G401 (cell line): Measurements from ENCODE around the gene VPS11. TPM values are rescaled to one million over a fixed set of nuclear protein-coding genes. Genes with fewer than 3 reads are reported as not detected.

Experiments used
- DNase-seq: peaks from one replicate; pipeline ENCODE4 v3.0.0-alpha.2; 2015; ENCODE audit warnings: low spot score
- in situ Hi-C: cut with HindIII; loops from 2 replicates; pipeline ENCODE4 v1.10.0; 2016; ENCODE audit warnings: low sequenced_read_pairs, mixed read lengths
- total RNA-seq: library from RNA; depleted of rRNA; stranded (reverse); fragments of >200 nt; shearing (Covaris generic); gene quantifications from 2 replicates; pipeline ENCODE4 v1.2.3, GENCODE V29; 2014; rRNA removed

The VPS11 gene
- 19.9 and 21.0 TPM in 2 replicates for total RNA-seq

DNA sequence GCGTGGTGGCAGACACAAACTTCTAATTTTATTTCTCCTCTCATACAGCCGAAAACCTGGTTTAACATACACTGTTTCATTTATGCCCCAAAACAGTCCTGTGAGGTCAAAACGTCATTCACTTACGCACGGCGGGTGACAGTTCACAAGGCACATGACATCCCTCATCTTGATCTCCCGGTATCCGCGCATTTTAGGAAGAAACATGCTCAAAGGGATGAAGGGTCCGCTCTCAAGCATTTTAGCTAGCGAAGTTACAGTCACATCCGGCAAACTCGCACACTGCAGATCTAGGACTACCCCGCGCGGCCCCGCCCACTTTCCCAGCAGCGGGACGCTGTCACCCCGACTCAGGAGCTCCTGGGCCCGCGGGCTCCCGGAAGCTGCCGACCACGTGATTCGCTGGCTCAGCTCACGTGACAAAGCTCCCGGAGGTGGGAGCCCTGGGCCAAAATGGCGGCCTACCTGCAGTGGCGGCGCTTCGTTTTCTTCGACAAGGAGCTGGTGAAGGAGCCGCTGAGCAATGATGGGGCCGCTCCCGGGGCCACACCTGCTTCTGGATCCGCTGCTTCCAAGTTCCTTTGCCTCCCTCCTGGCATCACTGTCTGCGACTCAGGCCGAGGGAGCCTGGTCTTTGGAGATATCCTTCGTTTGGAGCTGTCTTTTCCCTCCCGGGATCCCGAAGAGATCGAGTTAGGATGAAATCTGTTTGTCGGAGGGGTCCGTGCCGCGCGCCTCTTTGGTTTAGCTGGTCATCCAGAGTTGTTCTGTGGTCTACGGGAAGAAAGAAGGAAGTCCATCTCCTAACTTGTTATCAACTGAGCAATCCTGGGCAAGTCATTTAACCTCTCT, at the start of gene VPS11:
VPS11 (plus strand) TSS at position 448 of the 852 bp plus-strand sequence; CDS start at position 454, 6 bp downstream.
- DNase-seq, result peak; percentile 95
- in situ Hi-C loops, result no loop called here

DNA sequence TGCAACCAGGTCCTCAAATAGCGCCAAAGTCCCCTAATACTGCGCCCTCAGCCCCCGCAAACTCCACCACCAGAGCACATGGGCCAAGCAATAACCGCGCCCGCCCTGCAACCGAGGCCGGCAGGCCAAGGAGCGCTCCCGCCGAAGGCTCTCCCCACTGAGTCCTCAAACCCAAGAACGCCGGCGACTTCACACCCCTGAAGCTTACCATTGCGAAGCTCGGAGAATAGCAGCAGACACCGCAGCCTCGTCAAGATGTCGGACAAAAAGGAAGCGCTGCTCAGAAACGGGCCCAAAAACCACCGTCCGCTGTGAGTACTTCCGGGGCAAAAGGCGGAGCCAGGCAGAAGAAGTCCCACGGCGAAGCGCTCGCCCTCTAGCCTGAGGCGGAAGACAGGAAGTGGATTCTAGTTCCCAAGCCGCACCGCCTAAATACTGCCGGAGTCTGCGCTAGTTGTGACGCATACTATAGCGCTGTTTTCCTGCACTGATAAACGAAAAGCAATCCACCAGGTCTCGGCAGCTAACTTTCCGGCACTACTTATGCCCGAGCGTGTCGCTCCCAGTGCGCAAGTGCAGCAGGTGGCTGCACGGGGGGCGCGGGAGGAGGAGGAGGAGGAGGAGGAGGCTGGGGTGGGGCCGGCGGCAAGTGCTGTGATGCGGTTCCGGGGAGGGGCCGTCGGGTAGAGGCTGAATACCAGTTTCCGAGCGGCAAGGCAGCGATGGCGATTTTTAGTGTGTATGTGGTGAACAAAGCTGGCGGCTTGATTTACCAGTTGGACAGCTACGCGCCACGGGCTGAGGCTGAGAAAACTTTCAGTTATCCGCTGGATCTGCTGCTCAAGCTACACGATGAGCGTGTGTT, 49.3 kb upstream of the VPS11 start, which contains the start of the genes RPS25 and TRAPPC4:
RPS25 (minus strand) TSS at position 270 of the 865 bp plus-strand sequence; CDS start at position 211, 59 bp downstream.
TRAPPC4 (plus strand) TSS at position 693 of the 865 bp plus-strand sequence; CDS start at position 723, 30 bp downstream.
- in situ Hi-C loops, result loop anchor here (10.0 kb wide), 1 partner anchor 86 kb away; the partner anchor contains the start of genes C2CD2L and DPAGT1

DNA sequence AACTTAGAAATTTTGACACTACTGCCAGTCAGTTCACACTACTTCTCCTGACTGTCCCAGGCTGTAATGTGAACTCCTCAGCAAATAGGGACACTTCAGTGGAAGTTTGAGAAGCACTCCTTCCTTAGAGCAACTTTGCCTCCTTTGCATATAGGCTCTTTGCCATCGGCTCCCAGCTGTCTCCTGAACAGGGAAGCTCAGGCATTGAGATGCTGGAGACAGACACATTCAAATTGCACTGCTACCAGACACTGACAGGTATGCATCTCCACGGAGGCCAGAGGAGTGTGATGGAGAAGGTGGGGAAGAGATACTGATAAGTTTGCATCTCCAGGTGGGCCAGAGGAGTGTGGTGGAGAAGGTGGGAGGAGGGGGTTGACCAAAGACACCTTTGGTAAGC, 47.6 kb upstream of the VPS11 start:
- no peak for DNase-seq
- in situ Hi-C loops, result loop anchor here (10.0 kb wide), 1 partner anchor 85 kb away; the partner anchor contains the start of genes C2CD2L and DPAGT1

More for the DNA sequence above, 49.3 kb upstream of the VPS11 start, which contains the start of the genes RPS25 and TRAPPC4:
- DNase-seq, result peak; percentile 98

DNA sequence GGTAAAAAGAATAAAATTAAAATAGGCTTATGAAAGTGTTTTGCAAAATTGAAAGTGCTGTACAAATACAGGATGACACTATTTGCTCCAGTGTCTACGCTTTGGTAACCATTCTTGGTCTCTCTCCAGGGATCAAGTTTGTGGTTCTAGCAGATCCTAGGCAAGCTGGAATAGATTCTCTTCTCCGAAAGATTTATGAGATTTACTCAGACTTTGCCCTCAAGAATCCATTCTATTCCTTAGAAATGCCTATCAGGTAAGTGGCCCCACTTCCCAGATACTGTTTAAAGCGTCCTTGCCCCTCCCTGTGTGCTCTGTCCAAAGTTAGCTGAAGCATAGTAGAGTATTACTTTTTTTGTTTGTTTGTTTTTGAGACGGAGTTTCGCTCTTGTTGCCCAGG, 46.0 kb upstream of the VPS11 start:
- no peak for DNase-seq
- in situ Hi-C loops, result no loop called here

DNA sequence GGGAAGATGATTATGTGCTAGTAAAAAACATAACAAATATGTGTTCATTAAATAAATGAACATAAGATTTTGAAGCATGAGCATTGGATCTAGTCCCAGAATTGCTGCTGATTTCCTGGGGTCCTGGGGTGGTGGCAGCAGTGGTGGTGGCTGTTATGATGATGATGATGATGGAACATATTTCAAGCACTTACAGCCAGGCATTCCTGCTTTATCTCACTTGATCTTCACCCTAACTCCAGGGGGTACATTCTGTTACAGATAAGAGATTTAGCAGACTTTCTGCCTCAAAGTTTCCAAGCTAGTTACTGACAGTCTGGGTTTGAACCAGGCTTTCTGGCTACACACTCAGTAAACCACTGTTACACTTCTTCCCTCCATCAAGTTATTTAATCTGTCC, 43.9 kb upstream of the VPS11 start:
- in situ Hi-C loops, result no loop called here
- DNase-seq, result no peak

DNA sequence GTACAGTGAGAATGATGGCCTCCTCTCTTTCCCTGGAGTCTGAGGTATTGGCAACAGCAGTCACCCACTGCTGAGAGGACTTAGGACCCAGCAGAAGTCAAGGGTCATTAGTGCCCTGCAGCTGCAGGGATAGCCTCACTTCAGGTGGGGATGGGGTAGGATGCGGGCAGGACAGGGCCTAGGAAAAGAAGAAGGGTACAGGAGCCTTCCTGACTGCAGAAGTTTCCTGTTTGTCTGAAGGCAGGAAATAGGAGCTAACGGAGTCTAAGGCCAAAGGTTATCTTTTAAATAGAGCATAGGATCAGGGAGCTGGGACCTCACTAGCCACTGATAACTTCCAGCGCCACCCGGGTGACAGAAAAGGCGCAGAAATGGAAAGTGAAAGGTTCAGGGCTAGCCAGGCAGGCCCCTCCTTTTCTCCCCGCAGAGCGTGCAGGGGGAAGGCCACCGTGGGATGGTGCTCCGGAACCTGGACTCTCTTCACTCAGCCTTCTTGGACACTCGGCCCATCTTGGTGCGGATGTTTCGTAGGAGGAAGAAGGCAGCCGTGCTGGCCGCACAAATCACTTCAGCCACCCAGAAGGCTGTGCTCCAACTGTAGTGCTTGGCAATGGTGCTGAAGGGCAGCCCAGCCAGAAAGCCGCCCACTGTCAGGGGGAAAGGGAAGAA, 43.1 kb upstream of the VPS11 start:
- in situ Hi-C loops, result no loop called here
- no peak for DNase-seq

DNA sequence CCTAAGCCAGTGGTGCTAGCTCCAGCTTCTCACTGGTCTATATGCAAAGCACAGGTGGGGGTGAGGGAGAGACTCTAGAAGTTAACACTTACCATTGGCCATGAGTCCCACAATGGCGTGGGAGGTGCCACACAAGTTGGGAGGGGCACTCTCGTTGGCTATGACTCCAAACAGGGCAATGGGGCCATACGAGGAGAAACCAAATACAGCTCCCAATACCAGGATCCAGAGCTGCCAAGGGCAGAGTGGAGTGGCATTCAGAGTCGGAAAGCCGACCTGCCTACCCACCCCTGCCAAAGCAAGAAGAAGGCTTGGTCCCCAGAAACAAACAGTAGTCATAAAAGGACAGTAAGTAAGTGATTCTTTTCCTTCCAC, 42.5 kb upstream of the VPS11 start:
- in situ Hi-C loops, result no loop called here
- no peak for DNase-seq

DNA sequence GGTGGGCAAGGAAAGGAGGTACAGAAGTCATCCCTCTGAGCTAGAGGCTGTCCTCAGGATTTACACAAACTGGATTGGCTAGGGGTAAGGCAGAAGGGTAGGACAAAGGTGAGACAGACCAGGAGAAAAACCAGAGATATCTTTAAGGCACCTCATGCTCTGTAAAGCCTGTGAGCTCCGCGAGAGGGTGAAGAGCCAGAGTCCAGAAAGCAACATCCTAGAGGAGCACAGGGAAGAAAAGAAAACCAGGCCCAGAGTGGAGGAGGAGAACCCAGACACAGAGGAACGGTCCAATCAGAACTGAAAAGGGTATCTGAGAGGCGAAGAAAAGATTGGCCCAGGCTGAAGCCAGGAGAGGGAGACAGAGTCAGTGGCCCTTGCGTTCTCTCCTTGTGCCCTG, 42.1 kb upstream of the VPS11 start:
- no peak for DNase-seq
- in situ Hi-C loops, result no loop called here

DNA sequence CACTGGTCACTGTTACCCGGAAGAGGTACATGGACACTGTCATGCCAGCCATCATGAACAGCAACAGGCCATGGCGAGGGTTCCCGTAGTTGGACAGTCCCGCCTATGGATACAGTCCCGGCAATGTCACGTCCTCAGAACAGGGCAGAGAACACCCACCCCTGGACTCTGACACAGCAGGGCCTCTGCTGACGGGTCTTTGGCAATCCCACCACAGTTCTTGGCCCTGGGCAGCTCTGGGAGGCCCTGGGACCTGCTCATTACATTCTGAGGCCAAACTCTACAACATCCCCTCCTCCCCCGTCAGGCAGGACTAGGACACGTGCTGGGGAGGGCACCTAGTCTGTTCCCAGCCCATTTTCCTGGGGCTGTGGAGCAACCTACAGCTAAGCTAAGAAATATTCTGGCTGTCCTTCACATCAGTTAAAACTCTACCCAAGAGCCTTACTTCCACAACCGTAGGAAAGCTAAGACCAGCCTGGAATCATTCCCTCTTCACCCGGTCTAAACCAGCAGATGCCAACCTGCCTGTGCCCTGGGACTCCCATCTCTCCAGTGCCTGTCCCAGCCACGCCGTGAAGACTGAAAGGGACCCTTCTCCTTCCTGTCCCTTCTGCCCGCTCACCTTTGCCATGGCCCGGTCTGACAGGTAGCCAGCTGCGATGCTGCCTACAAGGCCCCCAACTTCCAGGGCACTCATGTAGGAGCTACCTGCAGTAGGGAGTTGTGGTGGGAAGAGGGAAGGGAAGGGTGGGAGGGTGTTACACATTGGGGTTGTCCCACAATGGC, 41.4 kb upstream of the VPS11 start:
- in situ Hi-C loops, result no loop called here
- DNase-seq, result no peak

DNA sequence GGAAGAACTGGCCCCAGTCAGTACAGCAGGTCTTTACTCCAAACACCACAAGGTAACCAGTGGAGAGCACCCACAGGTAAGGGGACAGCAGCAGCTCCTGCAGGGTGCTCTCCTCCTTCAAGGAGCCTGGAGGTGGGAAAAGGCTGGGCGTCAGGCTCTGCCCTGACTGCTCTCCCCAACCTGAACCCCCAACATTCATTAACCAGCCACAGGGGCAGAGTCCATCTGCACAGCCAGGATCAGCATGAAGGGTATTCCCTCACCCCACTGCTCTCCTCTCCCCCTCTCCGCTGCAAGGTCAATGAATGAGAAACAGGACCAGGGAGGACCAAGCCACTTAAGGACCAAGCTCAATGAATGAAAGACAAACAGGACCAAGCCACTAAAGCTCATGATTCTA, 40.6 kb upstream of the VPS11 start:
- no peak for DNase-seq
- in situ Hi-C loops, result no loop called here

DNA sequence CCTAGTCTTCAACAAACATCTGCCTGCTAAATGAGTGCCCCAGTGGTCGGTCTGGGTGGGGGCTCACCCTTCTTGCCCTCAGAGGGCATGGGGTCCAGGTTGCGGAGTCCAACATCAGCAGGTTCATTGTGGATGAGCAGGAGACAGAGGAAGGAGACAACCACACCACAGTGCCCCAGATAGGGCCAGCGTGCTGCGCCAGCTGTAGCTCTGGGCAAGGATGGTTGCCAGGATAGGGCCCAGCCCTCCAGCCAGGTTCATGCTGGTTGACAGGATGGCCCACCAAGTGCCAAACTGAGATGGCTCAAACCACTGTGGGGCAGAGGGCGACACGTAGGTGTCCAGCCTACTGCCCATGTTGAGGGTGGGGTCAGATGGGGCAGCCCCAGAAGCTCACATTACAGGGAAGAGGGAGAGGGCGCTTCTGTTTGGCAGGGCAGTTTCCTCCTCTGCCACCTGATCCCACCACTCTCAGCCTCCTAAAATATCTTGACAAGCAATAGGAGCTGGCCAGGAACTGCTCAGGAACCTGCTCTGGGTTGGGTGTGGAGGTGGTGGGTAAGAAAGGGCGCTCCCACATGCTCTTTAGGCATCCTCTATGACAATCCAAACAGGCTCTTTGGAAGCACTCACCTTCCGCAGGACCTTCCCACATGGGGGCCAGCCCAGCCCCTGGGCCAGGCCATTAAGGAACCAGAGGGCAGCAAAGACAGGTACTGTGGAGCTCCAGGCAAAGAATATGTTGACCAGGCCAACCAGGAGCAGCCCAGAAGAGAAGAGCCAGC, 39.9 kb upstream of the VPS11 start:
- DNase-seq, result no peak
- in situ Hi-C loops, result no loop called here

DNA sequence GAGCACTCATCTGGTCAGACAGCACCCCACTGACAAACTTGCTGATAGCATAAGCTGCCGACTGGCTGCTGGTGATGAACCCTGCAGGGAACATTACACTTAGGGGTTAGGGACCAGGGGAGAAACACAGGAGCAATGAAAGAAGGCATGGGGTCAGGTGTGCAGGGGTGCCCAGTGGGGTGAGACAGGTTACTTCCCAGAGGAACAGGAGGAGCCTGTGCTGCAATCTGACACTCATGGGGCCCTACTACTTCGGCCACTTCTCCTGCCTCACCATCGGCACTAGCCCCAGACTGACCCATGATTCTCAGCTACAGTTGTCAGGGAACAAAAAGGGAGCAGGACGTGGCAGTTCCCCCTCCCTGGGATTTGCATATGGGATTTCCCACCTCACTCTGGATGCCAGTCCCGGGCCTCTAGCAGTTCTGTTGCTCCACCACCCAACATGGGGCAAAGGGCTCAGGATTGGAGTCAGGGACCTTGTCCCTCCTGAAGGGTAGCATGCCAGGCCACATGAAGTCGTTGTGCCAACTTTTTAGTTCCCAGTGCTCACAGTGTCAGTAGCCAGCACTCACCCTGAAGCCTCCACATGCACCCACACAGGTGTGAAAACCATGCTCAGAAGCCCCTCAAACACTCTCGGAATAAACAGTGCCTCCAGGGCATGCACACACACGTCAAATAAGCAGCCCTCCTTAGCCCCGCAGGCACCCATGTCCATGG, 39.1 kb upstream of the VPS11 start:
- no peak for DNase-seq
- in situ Hi-C loops, result no loop called here

DNA sequence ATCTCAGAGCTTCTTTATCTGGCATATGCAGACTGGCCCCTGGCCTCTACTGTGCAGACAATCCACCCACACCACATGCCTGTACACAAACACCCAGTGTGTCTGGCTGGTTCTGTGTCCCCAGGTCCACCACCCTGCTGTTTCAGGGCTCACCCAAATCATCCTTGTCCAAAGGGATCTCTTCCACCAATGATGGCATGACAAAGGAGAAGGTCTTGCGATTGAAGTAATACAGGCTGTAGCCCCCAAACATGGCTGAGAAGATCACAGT, 38.6 kb upstream of the VPS11 start:
- in situ Hi-C loops, result no loop called here
- no peak for DNase-seq

DNA sequence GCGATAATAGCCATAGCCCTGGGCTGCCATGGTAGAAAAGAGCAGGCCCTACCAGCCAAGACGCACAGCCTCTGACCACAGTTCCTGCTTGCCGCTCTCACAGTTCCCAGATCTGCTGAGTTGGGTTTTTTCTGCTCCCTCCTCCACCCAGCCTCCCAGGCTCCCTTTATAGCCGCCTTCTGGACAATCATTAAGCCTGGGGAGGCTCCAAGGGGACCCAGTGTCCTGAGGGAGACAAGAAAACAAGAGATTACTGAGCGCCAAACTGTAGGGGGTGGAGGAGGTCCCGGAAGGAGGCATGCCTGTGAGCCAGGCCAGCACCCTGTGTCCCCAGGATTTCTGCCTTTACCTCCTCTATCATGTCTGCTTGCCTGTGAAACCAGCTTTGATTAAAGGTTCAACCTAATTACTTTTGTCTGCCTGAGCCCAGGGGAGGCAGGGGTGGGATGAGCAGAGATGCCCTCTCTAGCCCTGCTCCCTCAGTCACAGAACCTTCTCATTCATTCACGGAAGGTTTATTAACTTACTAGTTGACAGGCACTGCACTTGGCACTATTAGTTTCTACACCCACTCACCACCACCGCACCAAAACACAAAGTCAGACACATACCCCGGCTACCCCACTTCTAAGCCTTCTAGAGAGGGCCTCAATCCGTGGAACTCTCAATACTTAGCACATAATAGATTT, 38.1 kb upstream of the VPS11 start:
- peak; percentile 40 for DNase-seq
- in situ Hi-C loops, result no loop called here

DNA sequence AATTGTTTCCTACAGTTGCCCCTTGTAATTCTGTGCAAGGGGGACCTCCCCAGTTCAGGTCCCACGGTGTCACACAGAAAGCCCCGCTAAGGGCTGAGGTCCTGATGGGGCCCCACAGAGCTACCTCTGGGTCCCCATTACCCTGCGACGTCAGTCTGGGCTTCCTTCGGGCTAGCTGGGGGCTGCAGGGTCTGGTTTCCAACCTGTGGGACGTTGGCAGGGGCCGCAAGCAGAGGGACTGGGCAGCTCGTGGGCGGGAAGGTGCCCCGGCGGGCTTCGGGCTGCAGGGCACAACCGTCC, 37.6 kb upstream of the VPS11 start:
- in situ Hi-C loops, result no loop called here
- DNase-seq, result no peak

DNA sequence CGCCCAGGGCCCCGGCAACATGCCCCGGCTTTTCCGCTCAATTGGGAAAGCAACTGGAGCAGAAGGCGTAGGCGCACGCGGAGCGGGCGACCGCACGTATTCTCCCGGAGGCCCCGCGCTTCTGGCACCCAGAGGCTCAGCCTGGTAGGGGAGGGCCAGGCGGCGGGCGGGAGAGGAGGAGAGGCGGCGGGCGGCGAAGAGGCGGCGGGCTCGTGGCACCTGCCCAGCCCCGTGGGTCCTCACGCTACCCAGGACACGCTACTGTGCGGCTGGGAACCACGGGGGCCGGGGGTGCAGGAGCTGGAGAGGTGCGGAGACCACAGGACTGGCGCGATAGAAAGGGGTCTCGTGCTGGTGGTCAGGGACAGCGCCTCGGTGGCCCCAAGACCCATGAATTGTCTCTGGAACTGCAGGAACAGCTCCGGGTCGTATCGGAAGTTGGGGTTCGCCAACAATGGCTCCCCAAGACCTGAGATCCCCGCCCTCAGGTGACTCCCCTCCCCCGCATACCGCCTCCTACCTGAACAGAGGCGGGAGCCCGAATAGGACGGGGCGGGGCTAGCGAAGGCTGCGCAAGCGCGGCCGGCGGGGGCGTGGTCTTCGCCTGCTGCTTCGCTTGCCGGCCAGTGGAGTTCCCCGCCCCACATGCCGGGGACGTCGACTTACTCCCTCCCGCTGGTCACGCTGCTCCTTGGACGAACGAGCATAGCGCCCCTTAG, 37.1 kb upstream of the VPS11 start, which contains the start of gene SLC37A4:
SLC37A4 (minus strand) TSS at position 549 of the 719 bp plus-strand sequence.
- peak; percentile 98 for DNase-seq
- in situ Hi-C loops, result no loop called here
